GM20000 (cell line): Measurements from ENCODE around the gene TBL1X.

Source experiments
- DNase-seq: peaks from one replicate; pipeline ENCODE4 v3.0.0; 2012; ENCODE audit warnings: low spot score
- CTCF ChIP-seq: IDR thresholded peaks from 2 replicates; pipeline ENCODE4 v1.5.1; 2012; ENCODE audit warnings: mild to moderate bottlenecking, control low read depth; ENCODE audit errors: extremely low read depth, missing control alignments

The TBL1X gene

GRCh38 chrX:9683350-9683749 lies 218.5 kb downstream of the TBL1X start:
- no peak for DNase-seq
- no peak for TF ChIP-seq CTCF

- DNase-seq: no peak
- TF ChIP-seq CTCF: no peak
Observed at GRCh38 chrX:9687899-9688298, 223.0 kb downstream of the TBL1X start.

- no peak for DNase-seq
- TF ChIP-seq CTCF: no peak
Observed at GRCh38 chrX:9688833-9689232, 224.0 kb downstream of the TBL1X start.

- no peak for DNase-seq
- TF ChIP-seq CTCF: no peak
Observed at GRCh38 chrX:9690046-9690445, 225.2 kb downstream of the TBL1X start.

- TF ChIP-seq CTCF: no peak
Observed at GRCh38 chrX:9693307-9694001, 228.6 kb downstream of the TBL1X start.

GRCh38 chrX:9698576-9698975 lies 233.7 kb downstream of the TBL1X start:
- no peak for DNase-seq
- TF ChIP-seq CTCF: no peak

More at GRCh38 chrX:9693307-9694001, 228.6 kb downstream of the TBL1X start:
- DNase-seq: no peak

- DNase-seq: no peak
- TF ChIP-seq CTCF: no peak
Observed at GRCh38 chrX:9700555-9700954, 235.7 kb downstream of the TBL1X start.
